HG03060 (cell line): ENCODE results near the gene CUTA.

Experiments used
- ATAC-seq: cut with Tn5 transposase; IDR thresholded peaks from one replicate; pipeline ENCODE4 v1.9.1; 2021; ENCODE audit warnings: low read depth, moderate number of reproducible peaks; ENCODE audit not compliant: unreplicated experiment

The CUTA gene

GRCh38 chr6:33439956-33440648 lies 22.2 kb upstream of the CUTA start:
- ATAC-seq: no peak

DNA sequence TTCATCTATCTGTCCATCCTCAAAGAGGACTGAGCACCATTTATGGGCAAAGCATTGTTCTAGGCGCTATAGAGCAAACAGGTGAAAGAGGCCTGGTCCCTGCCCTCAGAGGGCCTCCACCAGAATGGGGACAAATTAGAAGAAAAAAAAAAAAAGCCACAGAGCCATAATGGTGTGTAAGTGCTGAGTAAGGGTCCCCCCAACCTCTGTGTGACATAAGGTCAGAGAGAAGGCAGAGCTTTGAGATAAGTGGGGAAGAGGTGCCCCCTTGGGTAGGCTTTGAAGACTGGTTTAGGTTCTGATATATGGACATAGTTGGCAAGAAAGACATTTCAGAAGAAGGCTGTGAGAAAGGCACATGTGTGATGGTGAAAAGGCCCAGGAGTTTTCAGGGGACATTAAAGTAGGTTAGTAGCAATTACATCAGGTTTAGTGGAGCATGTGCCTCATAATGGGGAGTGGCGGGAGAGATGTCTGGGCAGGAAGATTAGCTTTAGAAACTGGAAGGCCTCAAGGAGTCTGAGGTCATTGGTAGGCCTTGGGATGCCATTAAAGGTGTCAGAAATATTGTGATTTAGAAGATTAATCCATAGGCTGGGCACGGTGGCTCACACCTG lies 21.2 kb upstream of the CUTA start:
- ATAC-seq: no peak

DNA sequence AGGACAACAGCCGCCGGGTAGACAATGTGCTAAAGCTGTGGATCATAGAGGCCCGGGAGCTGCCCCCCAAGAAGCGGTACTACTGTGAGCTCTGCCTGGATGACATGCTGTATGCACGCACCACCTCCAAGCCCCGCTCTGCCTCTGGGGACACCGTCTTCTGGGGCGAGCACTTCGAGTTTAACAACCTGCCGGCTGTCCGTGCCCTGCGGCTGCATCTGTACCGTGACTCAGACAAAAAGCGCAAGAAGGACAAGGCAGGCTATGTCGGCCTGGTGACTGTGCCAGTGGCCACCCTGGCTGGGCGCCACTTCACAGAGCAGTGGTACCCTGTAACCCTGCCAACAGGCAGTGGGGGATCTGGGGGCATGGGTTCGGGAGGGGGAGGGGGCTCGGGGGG lies 19.8 kb upstream of the CUTA start:
- ATAC-seq: no peak

- no peak for ATAC-seq
Measured at GRCh38 chr6:33434961-33435360, 17.1 kb upstream of the CUTA start.

DNA sequence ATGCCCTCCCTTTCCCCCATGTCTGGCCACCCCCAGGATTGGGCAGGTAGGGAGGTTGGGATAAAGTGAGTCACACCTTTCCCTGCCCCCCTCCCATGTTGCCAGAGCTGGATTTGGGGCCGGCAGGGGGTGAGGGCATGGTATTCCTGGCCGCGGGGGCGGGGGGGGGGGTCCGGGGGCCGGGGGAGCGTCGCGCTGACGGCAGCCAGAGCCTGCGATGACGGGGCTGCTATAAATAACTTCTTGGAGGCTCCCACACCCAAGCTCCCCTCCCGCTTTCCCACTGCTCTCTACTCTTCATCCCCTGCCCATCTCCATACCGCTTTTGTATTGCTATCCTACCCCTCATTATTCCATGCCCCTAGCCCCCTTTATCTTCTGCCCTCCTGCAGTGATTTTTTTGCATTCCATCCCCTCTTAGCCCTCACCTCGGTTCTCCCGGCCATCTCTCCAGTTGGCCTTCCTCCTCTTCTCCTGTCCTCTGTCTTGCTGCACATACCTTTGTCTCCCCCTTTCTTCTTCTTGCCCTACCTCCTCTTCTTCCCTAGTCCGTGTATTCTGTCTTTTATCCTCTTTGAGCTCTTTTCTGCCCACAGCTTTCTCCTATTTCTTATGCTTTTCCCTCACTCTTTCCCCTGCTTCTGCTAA lies 15.8 kb upstream of the CUTA start:
- ATAC-seq: no peak

GRCh38 chr6:33433001-33433543 lies 15.2 kb upstream of the CUTA start:
- no peak for ATAC-seq

- ATAC-seq: no peak
Measured at GRCh38 chr6:33432546-33432945, 14.6 kb upstream of the CUTA start.

GRCh38 chr6:33431880-33432541 lies 14.1 kb upstream of the CUTA start:
- no peak for ATAC-seq

GRCh38 chr6:33430991-33431879 lies 13.3 kb upstream of the CUTA start:
- ATAC-seq: no peak

DNA sequence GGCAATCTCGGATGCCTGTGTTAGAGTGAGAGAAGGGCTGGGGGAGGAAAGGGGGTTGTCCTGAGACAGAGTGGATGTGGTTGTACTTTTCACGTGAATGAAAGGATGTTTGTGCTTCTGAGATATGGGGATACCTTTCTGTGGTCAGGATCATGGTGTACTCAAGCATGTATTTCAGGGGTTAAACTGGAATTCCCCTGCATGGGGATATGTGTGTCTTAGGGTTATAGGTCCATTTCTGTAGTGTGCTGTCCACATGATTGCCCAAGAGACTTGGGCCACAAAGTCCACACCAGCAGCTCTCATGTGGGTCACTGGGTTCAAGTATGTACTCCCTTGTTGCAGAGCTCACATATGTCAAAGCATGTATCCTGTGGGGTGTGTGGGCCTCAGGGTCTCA lies 12.4 kb upstream of the CUTA start:
- ATAC-seq: no peak

GRCh38 chr6:33429750-33430052 lies 11.8 kb upstream of the CUTA start:
- no peak for ATAC-seq

GRCh38 chr6:33428966-33429749 lies 11.3 kb upstream of the CUTA start:
- ATAC-seq: no peak

DNA sequence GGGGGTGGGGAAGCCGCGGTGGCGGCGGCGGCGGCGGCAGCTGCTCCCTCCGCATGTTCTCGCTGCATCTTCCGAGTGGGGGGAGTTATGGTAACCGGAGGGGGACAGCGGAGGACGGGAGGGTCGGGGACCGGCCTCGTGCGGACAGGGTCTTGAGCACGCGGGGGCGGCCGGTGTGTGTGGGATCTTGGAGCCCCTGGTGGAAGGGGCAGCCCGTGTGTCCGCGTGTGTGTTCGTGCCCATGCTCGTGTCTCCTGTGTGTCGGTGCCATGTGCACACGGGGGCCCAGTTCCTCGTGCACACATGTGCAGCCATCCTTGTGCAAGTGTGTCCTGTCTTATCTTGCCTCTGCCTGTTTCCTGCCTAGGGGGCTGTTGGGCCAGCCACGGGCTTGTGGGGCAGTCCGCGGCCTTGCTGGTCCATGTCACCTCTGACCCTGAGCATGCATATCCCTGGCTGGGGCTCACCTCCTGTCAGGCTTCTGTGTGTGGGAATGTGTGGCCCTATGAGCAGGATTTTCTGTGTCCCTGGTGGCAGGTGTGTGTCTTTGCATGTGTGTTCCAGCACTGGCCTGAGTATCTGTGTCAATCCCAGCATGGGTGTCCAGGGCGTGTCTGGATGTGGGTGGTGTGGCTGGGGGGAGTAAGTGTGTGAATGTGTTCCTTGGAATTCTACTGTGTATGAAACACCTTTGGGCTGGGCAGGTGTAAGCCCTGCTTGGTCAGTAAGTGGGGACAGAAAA lies 10.5 kb upstream of the CUTA start:
- ATAC-seq: no peak

- ATAC-seq: no peak
Measured at GRCh38 chr6:33427585-33428223, 9.8 kb upstream of the CUTA start.

DNA sequence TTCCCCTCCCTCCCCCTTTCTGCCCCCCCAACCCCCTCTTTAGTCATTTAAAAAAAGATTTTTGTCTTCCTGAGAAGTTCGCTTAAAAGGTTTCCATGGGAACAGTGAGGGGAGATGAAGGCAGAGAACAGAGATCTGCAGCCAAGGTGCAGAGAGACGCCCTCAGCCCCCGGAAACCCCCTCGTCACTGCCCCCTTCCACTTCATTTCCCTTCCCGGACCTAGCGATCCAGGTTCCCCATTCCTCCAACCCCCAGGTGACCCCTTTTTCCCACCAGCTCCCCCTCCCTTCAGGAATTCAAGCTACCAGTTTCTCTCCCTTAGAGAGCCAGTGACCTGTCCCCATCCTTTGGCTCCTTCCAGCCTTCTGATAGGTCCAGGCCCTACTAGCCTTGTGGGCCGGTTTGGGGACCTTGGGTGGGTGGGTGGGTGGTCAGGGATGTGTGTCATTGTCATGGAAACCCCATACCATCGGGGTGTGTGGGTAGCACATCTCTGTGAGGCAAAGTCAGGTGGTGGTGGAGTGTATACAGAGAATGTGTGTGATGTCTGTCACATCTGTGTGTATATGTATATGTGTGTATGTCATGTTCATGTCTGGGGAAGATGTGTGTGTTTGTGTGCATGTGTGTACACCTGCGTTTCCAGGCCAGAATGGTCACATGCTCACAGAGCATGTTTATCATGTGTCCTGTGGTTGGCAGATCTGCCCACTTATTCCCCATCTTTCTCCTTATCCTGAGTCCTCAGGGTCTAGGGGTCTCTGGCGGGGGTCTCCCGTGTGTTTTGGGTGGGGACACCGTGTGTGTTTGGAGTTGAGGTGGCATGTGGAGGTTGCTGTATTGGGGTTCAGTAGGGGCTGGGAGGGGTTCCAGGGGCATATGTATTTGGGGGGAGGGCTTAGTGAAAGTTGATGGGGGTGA lies 8.9 kb upstream of the CUTA start:
- no peak for ATAC-seq

DNA sequence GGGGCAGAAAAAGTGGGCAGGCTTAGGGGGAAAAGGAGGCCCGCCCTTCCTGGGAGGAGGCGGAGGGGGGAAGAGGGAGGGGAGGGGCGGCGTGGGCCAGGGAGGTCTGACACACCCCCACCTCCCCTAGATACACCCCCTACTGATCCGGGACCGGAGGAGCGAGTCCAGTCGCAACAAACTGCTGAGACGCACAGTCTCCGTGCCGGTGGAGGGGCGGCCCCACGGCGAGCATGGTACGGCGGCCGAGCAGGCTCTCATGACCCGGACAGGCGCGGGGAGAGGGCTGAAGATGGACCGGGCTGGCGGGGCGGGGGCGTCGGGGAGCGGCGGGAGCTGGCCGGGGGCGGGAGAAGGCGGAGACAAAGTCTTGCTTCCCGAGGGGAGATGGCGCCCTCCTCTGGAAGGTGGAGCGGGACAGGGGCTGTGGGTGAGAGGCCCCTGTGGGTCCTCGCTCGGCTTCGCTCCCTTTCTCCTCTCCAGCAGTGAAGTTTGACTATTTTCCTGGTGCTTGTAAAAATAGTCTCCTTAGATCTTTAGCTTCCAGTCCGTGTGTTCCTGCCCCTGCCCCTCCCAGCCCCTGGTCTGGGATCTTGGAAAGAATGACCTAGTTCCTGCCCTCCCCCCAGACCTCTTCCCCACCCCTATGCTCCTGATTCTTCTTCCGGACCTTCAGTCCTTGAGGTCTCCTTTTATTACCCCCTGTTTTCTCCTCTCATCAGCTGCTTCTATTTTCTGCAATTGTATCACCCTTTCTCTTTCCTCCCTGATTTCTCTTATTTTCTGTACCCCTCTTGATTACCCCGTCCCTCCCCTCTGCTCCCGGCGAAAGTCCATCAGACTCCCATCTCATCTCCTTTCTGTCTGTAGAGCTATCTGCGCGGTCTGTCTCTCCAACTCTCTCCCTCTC lies 8.0 kb upstream of the CUTA start:
- no peak for ATAC-seq
